Prostate gland (tissue), 2 donors: Measurements from ENCODE around the gene INPP5B.

ENCODE experiments used
- CTCF ChIP-seq, 4 experiments: fragments of 200-600 bp in 2 of 4; fragments of 450-650 bp in 2 of 4; sonication (generic) in 2 of 4; IDR thresholded peaks; 1 replicate in 3 of 4; 2 replicates in 1 of 4; pipeline ENCODE4 v1.5.1; 2016 to 2019; ENCODE audit warnings: antibody characterized with exemption in 4 of 4, mild to moderate bottlenecking in 2 of 4, moderate library complexity in 2 of 4
- POLR2A ChIP-seq: fragments of 450-650 bp; IDR thresholded peaks from one replicate; pipeline ENCODE4 v1.6.1; 2016; ENCODE audit warnings: antibody characterized with exemption, mild to moderate bottlenecking
- POLR2AphosphoS5 ChIP-seq: sonication (generic); formaldehyde crosslinking; IDR thresholded peaks from one replicate; pipeline ENCODE4 v1.6.1; 2017; ENCODE audit warnings: antibody characterized with exemption

GRCh38 chr1:37824001-37824400 lies 122.9 kb downstream of the INPP5B start:
- TF ChIP-seq POLR2A (no peak), CTCF (IDR thresholded peaks at IDR 0.05) (no peak), POLR2AphosphoS5 (no peak)
